ENCODE results near the gene RBP5.
"Not testable (repeated sequence)": the region's sequence is repeated elsewhere in the genome, so short reads cannot be mapped to it uniquely, and the experiment has no call there.

The RBP5 gene

DNA sequence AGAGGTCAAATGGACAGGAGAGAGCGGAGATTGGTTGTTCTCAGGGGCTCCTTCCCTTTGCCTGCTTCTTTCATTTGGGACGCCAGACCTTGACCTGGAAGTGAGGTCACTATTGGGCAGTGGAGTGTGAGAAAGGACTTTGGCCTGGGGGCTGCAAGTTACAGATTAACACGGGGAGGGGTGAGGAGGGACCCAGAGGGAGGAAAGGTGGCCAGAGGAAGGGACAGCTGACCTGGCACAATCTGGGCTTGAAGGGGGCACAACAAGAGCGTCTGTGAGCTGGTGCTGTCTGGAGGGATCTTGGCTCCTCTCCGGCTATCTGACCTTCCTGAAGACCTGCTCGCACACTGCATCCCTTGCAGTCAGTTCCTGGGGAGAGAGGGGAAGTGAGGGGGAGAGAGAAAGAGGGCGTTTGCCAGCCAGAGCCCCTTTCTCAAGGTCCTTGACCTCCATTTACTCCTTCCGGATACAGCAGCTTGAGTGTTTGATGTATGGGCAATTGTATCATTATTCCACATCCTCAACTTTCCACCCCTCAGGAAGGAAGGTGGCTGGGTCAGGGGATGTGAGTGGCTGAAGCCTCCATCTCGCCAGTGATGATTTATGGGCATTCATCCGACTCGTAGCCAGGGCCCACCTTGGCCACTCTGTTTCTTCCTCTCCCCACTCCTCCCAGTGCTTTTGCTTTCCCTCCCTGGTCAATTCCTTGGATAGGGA, 4.7 kb downstream of the RBP5 start:
- no peak for DNase-seq (ENCODE audit: low read depth in 3 of 3)

- DNase-seq (ENCODE audit: low read depth in 3 of 3) = no peak
Observed at GRCh38 chr12:7122811-7123769, 5.6 kb downstream of the RBP5 start.

DNA sequence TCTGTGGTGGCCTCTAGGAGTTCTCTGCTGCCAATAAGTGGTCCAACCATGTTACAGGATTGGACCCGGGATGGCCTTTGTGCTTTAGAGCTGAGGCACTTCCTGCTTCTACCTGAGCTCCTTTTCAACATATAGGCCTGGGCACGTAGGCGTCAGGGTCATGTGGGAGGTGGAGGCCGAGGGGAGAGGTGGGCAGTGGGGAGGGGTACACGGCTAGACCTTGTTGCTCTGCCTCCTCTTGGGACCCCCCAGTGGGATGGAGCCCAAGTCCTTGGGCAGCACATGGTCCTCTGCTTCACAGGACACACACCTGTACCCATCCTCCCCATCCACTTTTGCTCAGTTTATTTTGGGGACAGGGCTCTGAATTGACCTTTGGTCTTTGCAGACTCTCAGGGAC, 7.4 kb downstream of the RBP5 start:
- no peak for DNase-seq (ENCODE audit: low read depth in 3 of 3)

- no peak for DNase-seq (ENCODE audit: low read depth in 3 of 3)
Observed at GRCh38 chr12:7120166-7120565, 8.5 kb downstream of the RBP5 start.

DNA sequence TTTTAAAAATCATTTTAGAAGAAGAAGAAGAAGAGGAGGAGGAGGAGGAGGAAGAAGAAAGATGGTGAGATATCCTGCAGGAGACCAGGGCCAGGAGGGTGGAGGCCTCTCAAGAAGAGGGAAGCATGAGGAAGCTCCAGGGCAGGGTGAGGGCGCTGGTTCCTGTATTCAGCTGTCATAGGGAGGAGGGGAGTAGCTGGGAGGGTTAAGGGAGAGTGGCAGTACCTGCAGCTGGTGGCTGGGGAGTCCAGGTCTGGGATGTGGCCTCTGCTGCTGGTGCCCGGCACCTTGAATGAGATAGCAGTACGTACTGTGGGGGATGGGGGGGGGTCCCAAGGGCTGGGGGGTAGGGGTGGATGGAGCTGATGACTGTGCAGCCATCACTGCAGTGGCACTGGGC, 9.8 kb downstream of the RBP5 start:
- DNase-seq (ENCODE audit: low read depth in 3 of 3) = no peak

- no peak for DNase-seq (ENCODE audit: low read depth in 3 of 3)
Observed at GRCh38 chr12:7117670-7118069, 11.0 kb downstream of the RBP5 start.

GRCh38 chr12:7116916-7117315, 11.8 kb downstream of the RBP5 start:
- no peak for DNase-seq (ENCODE audit: low read depth in 3 of 3)

DNA sequence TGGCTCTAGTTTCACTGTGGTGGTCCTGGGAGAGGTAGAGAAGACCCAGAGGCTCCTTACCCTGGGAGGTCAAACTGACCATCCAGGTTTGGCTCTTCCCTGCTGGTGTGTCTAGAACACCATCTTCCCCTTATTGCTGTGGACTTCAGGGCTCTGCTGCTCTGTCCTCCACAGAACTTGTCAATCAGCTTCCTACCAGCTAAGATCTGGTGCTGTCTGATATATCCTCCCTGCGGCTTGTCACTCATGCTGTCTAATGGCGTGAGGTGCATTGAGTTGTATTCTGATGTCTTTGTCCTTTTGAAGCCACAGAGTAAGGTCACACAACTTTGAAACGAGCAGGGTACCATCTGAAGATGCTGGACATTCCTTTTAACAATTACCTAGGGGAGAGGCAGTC, 12.5 kb downstream of the RBP5 start:
- no peak for DNase-seq (ENCODE audit: low read depth in 3 of 3)

GRCh38 chr12:7114851-7115250, 13.8 kb downstream of the RBP5 start:
- no peak for DNase-seq (ENCODE audit: low read depth in 3 of 3)

DNA sequence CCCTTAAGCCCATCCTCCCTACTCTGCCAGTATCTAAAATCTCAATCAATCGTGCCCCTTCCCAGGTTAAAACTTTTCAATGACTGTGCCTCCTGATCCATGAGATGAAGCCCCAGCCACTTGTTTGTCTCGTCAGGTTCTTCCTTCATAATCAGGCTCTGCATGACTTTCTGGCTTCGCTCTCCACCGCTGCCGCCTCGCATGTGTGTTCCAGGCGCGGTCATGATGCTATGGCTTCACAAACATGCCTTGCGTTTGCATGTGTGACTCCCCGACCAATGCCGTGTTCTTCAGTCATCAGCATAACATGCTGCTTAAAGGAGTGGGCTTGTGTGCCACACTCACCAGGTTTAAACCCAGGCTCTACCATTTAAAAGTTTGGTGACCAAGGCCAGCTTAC, 14.7 kb downstream of the RBP5 start:
- DNase-seq (ENCODE audit: low read depth in 3 of 3) = no peak

- peak in 2 of 3 experiments; percentile 11 to 14 for DNase-seq (ENCODE audit: low read depth in 3 of 3)
Observed at GRCh38 chr12:7113389-7113871, 15.3 kb downstream of the RBP5 start.

GRCh38 chr12:7112041-7112440, 16.6 kb downstream of the RBP5 start:
- no peak for DNase-seq (ENCODE audit: low read depth in 3 of 3)

DNA sequence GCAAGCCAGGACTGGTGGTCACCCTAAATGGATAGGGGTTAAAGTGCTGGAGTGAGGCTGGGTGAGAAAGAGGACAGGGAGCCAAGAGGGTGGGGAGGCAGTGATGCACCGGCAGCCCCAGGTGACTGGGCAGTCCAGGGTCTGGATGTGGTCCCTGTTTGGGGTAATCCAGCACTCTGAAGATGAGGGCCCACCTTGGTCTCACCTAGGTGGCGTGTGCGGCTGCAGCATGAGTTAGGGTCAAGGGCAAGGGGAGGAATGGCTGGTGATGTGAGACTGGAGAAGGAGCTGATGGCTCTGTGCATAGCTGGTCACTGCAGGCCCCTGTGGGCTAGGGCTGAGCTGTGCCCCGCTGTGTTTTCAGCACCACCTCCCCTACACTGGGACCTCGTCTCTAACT, 18.0 kb downstream of the RBP5 start:
- DNase-seq (ENCODE audit: low read depth in 3 of 3) = no peak

GRCh38 chr12:7109572-7109920, 19.1 kb downstream of the RBP5 start:
- DNase-seq (ENCODE audit: low read depth in 3 of 3) = no peak

DNA sequence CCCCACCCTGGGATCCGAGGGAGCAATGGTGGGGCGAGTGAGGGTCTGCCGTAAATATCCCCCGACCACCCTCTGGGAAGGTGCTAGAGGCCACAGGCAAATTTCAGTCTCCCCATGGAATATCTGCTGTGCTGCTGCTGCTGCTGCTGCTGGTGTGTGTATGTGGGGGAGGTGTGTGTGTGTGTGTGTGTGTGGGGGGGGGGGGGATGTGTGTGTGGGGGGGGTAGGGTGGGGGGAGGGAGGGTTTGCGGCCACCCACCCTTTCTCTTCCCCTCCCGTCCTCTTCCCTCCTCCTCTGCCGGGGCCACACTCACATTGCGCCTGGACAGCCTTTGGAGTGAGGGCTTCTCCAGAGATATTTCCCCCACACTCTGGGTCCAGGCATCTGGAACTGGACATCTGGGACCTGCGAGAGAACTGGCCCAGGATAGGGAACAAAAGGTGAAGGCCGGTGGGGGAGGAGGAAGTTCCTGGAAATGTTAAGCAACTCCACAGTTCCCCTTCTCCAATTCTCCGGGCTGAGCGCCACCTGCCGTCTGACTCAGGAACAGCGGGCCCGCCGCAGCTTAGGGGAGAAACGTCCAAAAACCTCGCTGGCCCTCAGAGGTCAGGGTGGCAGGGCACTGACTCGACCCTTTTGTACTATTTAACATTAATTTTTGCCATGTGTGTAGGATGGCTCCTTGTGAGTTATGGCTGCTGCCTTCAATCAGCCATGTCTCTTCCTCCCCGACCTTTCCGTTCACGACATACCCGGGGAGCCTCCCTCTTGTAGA, 19.7 kb downstream of the RBP5 start, which contains the start of gene C1RL:
C1RL (minus strand) TSS at position 419 of the 776 bp plus-strand sequence; CDS start at position 385, 34 bp downstream.
- DNase-seq (ENCODE audit: low read depth in 3 of 3) = peak; percentile 65 to 84 (median 76)

DNA sequence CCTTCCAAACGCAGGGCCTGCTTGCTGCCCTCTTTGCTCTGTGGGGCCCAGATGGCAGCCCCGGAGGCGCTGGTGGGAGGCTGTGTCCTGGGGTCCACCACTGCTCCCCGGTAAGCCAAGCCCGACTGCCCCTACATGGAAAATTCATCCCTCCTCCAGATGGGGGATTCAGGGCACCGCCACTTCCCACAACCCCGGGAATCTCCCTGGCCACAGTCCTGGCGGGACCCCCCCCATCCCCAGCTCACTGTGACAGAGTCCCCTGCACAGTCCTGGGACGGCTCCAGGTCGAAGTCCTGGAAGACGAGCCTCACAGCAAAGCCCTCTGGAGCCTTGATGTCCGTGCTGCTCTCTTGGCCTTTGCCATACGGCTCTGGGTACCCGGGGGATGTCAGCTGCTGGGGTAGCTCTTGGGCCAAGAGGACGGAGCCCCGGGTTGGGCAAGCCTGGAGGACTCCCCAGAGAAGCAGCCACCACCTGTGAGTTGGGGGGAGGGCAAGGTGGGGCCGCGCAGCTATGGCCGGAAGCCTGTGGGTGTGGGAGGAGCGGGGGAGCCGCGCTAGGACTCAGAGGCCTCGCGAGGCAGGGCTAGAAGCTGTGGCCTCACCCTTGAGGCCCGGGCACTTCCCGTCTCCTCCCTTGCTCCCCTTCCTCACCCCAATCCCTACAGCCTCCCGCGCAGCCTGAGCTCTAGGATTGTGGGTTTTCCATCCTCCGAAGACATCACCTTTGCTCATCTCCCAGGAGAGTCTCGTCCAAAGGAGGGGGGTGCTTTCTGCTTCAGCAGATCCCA, 20.5 kb downstream of the RBP5 start:
- peak in 2 of 3 experiments; percentile 46 to 80 for DNase-seq (ENCODE audit: low read depth in 3 of 3)

- no peak for DNase-seq (ENCODE audit: low read depth in 3 of 3)
Observed at GRCh38 chr12:7107636-7108002, 21.1 kb downstream of the RBP5 start.

- DNase-seq (ENCODE audit: low read depth in 3 of 3) = not testable (repeated sequence)
Observed at GRCh38 chr12:7107181-7107580, 21.5 kb downstream of the RBP5 start.

GRCh38 chr12:7106082-7106481, 22.6 kb downstream of the RBP5 start:
- no peak for DNase-seq (ENCODE audit: low read depth in 3 of 3)

DNA sequence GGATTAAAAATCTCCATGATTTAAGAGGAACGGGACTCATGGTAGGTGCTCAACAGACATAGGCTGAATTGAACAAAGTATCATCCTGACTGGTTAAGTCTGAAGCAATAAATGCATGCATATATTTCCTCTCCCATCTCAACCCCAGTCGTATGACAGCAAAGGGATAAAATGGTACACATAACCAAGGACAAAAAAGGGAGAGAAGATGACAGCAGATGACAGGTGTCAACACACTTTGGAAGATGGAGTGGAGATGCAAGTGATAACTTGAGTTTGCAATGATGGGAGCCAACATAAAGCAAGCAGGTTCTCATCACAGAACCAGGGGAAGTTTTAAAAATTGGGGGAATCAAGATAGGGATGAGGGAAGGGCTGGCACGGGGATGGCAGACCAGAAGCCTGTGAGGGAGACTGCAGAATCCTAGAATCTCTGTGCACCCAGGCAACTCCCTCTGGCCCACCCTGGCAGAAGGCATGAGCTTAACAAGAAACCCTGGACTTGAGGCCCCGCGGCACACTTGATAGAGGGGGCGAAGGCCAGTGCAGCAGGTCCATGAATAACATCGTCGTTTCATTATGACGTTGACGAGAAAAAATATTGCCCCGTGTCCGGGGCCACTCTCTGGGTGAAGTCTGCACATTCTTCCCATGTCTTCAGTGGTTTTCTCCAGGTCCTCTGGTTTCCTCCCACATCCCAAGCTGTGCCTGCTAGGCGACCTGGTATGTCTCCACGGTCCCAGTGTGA, 24.7 kb downstream of the RBP5 start:
- no peak for DNase-seq (ENCODE audit: low read depth in 3 of 3)
